Pancreas (tissue), 10 donors: Measurements from ENCODE around the gene CHD5. TPM values are rescaled to one million over a fixed set of nuclear protein-coding genes. Genes with fewer than 3 reads are reported as not detected.
A peak's percentile ranks its signal among the peaks of the same experiment; 100 is the strongest.

Source experiments
- ATAC-seq, 4 donors: fragments of 200-7000 bp; cut with Tn5 transposase; one replicate each; pipeline versions ENCODE4 v1.8.0 to v1.9.1; 2020; ENCODE audit warnings: mild to moderate bottlenecking in 4 of 4, moderate library complexity in 4 of 4
- DNase-seq, 6 donors: peaks; one replicate each; pipeline ENCODE4 v3.0.0-alpha.2; 2020
- FAIRE-seq: peaks from 2 replicates; lab custom pipeline; 2012; peaks lifted over from hg19 to GRCh38; lab: Jason Lieb, UNC
- H3K27ac ChIP-seq, 4 donors: fragments of 200-600 bp; sonication (generic); 1 replicate in 3 of 4; 2 replicates in 1 of 4; pipeline versions ENCODE4 v1.5.0 to v1.8.0; 2020
- H3K27me3 ChIP-seq, 4 donors: fragments of 200-600 bp; one replicate each; pipeline ENCODE4 v1.8.0; 2021
- H3K36me3 ChIP-seq, 3 donors: fragments of 200-600 bp; sonication (generic) in 1 of 3; one replicate each; pipeline versions ENCODE4 v1.5.0 to v1.8.0; 2020 to 2021
- H3K4me1 ChIP-seq, 3 donors: fragments of 200-600 bp; one replicate each; pipeline ENCODE4 v1.8.0; 2021
- H3K4me3 ChIP-seq, 4 donors: fragments of 200-600 bp; sonication (generic) in 2 of 4; one replicate each; pipeline versions ENCODE4 v1.5.0 to v1.8.0; 2020 to 2021
- H3K9me3 ChIP-seq, 4 donors: fragments of 200-600 bp; one replicate each; pipeline ENCODE4 v1.8.0; 2021
- CTCF ChIP-seq, 4 donors: fragments of 200-600 bp; sonication (generic) in 3 of 4; IDR thresholded peaks; one replicate each; pipeline versions ENCODE4 v1.5.0 to v1.8.0; 2021; ENCODE audit warnings: antibody characterized with exemption in 4 of 4
- WGBS, 2 donors: extraction: QIAGEN DNeasy Blood & Tissue Kit; methylation state at CpG; one replicate each; pipeline ENCODE4 v1.1.7; 2013; 5-methylcytosine and 5-hydroxymethylcytosine counted together
- intact Hi-C, 3 donors: fragments of 100-400 bp; cut with DNase I; formaldehyde crosslinking; loops; one replicate each; pipeline versions ENCODE4 v1.11.1 to v1.14.2; 2022
- polyA plus RNA-seq, 2 donors: library from polyadenylated mRNA; stranded (reverse); fragments of 200-250 nt; gene quantifications; one replicate each; pipeline ENCODE4 v1.2.3, GENCODE V29; 2013
- total RNA-seq, 6 donors: library from RNA; stranded (reverse); fragmentation: NEBNext Ultra II Directional in 4 of 6; extraction: Animal tissue kit (Norgen Biotek cat#: 25700) in 4 of 6; gene quantifications; one replicate each; pipeline versions ENCODE4 v1.2.1 to v1.2.4, GENCODE V29; 2021 to 2023
- donor health status: healthy with polysubstance abuse.
- donor health status: DM: no; HTN: no; CAD: no; lungs with moderate emphysema.
- donor health status: DM: no; HTN: no; CAD: no.
- donor health status: control.
- donor health status: control.
- donor health status: Bipolar disorder and iron deficiency.
- donor health status: DM: yes; HTN: yes; CAD: no.
- donor health status: DM: no; HTN: no; CAD: no.
- donor health status: DM: no; HTN: no; CAD: no.
- donor health status: DM: yes; HTN: yes; CAD: no.

CHD5 gene
- total and polyA plus RNA-seq, 8 donors = 0.09 to 2.9 (median 0.40) TPM

- ATAC-seq = no peak
- intact Hi-C loops = no loop called here
- Histone ChIP-seq H3K4me3 (no peak overlapping the region), H3K27ac (no peak overlapping the region), H3K4me1 (no peaks in the 10 kb centered on the region), H3K36me3 (no peaks in the 10 kb centered on the region), H3K27me3 (no peaks in the 10 kb centered on the region), H3K9me3 (no peaks in the 10 kb centered on the region)
- no peak for FAIRE-seq
- WGBS, 2 donors = 39 to 55% methylated on average over 5 of the region's 5 CpGs
- DNase-seq = peak in 2 of 6 donors; percentile 24 to 39
- TF ChIP-seq CTCF (IDR thresholded peaks at IDR 0.05) = no peak
Measured at GRCh38 chr1:6137758-6138157, 42.4 kb downstream of the CHD5 start.

- FAIRE-seq (no peak), ATAC-seq (no peak), DNase-seq (peak in 2 of 6 donors; percentile 22 to 28)
- no peaks in the 10 kb centered on the region for H3K27me3 ChIP-seq
- no peak for TF ChIP-seq CTCF (IDR thresholded peaks at IDR 0.05)
- intact Hi-C loops = no loop called here
- H3K27ac ChIP-seq = no peak overlapping the region
- H3K9me3 ChIP-seq = no peaks in the 10 kb centered on the region
- 59 to 79% methylated on average over 16 of the region's 16 CpGs for WGBS, 2 donors
- no peak overlapping the region for H3K4me3 ChIP-seq
- H3K36me3 ChIP-seq = no peaks in the 10 kb centered on the region
- no peaks in the 10 kb centered on the region for H3K4me1 ChIP-seq
Measured at GRCh38 chr1:6136516-6137220, 43.5 kb downstream of the CHD5 start.

- no peaks in the 10 kb centered on the region for H3K9me3 ChIP-seq
- H3K36me3 ChIP-seq = no peaks in the 10 kb centered on the region
- TF ChIP-seq CTCF (IDR thresholded peaks at IDR 0.05) = no peak
- H3K4me3 ChIP-seq = no peak overlapping the region
- H3K27me3 ChIP-seq = no peaks in the 10 kb centered on the region
- intact Hi-C loops = no loop called here
- no peaks in the 10 kb centered on the region for H3K4me1 ChIP-seq
- 67 to 74% methylated on average over 22 of the region's 22 CpGs for WGBS, 2 donors
- DNase-seq (peak in 2 of 6 donors; percentile 30 to 32), ATAC-seq (no peak), FAIRE-seq (no peak)
- H3K27ac ChIP-seq = no peak overlapping the region
Measured at GRCh38 chr1:6134741-6135510, 45.2 kb downstream of the CHD5 start.

GRCh38 chr1:6134206-6134605 lies 45.9 kb downstream of the CHD5 start:
- ATAC-seq = no peak
- peak in 2 of 6 donors; percentile 34 to 35 for DNase-seq
- FAIRE-seq = no peak
- intact Hi-C loops = no loop called here
- WGBS, 2 donors = 80 to 87% methylated on average over 11 of the region's 11 CpGs
- H3K36me3 ChIP-seq = no peaks in the 10 kb centered on the region
- no peaks in the 10 kb centered on the region for H3K9me3 ChIP-seq
- no peak overlapping the region for H3K4me3 ChIP-seq
- H3K27ac ChIP-seq = no peak overlapping the region
- no peaks in the 10 kb centered on the region for H3K4me1 ChIP-seq
- TF ChIP-seq CTCF (IDR thresholded peaks at IDR 0.05) = no peak
- H3K27me3 ChIP-seq = no peaks in the 10 kb centered on the region
